DMS79 (cell line): ENCODE measurements around the gene NCAM1.

Source experiments
- DNase-seq: peaks from one replicate; lab custom pipeline; 2025; lab: John Stamatoyannopoulos, UW

NCAM1 gene

DNA sequence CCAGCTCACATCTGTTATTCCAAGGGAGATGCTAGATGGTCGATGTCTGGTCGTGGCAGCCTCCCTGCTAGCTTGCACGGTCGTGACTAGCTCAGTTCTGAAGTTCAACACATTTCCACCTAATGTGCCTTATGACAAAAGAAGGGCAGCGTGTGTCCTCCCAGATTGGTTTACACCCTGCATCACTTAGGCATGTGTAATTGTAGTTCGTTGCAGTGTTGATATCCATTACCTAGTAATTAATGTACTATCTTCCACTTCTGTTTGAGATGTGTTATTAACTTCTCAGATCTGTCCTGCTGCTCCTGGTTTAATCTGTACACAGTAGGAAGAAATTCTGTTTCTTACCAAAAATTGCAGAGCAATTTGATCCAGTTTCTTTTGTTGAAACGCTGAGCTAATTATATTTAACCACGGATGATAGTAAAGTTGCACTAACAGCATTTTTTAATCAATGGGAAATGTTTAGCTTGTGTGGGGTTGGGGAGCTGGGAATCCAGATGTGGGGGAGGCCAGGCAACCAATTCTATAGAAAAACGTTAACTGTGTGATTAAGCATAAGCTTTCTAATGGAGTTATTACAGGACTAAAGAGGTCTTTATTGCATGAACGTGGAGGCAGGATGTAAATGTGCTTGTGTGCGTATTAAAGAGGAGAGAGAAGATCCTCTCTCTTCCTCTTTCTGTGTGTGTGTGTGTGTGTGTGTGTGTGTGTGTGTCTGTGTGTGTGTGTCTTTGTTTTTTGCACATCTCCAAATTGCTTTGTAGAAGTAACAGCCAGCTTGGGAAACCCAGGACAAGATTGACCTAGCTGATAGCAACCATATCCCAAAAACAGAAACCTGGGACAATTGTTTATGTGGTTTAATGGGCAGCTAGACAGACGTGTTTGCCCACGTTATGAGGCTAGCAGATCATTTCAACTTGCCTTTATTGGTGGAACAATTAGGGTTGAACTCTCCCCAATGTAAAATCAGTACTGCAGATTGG is 207.4 kb downstream of the NCAM1 start:
- no peak for DNase-seq

DNA sequence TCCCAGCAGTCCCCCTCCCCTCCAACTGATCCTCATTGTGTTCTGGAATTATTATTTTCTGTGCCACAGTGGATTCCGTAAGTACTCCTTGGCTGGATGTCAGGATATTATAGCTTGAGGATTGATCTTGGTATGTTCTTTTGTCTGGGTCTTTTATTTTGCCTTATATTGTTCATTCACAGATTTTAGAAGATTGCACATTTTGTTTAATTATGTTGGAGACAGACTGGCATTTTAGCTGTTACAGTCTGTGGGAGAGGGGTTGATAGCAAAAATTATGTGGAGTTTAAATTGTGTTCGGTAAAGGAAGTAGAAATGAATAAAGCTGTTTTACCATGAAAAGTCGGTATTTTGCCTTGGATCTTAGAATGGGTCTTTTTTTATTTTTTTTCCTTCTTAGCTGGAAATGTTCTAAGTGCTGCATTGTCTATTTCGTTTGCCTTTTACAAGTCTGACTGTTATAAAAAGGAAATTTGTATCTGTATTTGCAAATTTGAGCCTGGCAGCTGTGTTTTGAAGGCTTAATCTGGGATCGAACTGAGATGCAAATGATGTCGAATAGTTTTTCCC is 211.2 kb downstream of the NCAM1 start:
- DNase-seq = no peak

DNA sequence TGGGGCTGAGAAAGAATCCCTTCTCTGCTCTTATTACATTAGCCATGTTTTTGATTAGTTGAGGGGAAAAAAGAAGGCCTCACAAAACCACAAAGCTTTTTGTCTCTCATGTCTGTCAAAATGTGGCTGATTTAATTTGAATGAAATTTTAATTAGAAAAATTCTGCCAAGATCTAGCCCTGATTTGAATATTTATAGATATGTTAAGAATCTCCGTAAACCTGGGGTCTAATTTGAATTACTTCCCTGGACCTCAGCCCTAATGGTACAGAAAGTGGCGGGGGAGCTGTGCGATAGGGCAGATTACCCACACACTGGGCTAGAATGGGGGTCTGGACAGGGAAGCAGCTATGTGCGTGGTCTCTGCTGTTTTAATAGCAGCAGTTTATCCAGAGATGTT is 211.9 kb downstream of the NCAM1 start:
- no peak for DNase-seq

DNA sequence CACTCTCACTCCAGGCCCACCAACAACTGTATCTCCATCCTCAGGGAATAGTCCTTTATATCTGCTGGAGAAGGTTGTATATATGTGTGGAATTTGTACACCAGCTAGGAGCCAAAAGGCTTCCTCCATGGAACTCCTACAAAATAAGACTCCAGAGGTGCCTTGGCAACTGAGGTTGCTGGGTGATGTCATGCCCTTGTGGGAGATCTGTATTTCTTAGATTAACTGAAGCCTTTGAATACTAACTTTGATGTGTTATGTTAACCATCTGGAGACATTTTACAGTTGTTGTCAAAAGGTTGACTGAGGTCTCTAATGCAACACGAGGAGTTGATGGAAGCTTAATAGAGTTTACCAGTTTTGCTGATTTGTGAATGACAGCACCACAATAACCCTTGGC is 213.7 kb downstream of the NCAM1 start:
- DNase-seq = no peak

DNA sequence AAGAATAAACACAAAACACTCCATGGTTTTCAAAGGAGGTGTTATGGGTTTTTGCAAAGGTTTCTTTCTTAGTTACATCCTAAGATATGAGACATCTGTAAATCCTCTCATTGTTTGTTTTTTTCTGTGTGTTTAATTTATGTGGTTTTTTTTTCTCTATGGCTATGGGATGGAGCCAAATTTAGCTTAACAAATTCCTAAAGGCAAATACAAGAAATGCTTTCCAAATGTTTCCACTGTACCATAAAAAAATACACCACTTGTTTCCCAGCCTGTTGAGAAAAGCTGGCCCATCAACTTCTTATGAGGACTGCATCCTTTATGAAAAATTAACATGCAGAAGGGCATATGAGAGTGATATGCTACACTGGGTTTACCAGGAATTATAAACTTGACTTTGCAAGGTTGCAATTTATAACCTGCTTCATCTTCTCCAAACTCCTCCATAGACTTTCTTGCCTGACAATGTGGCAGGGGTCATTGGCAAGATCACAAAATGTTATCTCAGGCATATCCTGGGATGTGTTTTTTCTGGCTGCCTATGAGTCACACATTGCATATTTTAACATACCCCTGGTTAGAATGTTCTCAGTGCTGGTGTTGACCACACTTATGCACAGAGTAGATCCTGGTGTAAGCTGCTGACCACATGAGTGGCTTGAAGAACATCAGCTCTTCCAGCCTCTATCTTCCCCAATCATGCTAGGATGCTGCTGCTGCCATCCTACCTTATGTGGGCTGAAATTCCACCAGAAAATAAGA is 215.6 kb downstream of the NCAM1 start:
- DNase-seq = peak; percentile 84

DNA sequence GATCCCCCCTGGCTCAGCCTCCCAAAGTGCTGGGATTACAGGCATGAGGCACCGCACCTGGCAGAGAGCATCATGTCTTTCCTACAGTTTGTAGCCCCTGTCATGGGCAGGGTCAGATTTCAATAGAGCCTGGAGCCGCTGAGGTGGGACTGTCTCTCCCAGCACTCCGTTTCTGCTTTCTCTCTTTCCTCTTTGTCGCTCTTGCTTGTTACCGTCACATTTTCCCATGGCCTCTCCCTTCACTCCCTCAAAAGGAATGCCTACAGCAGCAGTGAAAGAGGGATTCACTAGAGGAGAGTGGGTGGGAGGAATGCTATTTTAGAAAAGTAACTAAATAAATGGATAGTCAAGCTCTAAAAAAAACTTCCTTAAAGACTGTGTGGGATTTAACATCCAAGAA is 216.5 kb downstream of the NCAM1 start:
- no peak for DNase-seq

DNA sequence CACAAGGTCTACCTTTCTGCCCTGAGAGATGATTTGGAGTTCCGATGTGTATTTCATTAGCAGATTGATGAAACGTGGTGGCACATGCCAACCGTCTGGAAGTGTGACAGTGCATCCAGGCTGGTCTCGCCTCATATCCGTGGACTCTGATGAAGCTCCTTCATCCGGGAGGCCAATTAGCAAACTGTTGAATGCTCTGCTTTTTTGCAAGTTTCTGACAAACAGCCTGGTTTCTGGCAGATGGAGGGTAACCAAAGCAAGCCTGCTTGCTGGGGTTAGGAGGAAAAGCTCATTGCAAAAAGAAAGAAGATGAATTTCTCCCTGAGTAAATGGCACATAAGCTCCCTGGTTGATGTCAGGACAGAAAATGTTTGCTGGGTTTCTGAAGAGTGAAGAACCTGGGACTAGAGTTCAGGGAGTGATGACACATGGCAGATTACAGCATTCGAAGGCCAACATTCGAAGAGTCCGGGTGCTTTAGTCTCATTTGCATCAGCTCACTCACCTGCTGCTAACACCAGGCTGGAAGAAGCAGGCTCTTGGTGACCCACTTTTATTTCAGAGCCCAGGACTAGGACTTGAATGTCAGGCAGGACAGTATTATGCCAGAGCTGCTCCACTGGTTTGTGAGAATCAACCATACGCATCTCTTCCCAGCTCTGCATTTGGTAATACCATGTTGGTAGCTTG is 217.3 kb downstream of the NCAM1 start:
- no peak for DNase-seq

DNA sequence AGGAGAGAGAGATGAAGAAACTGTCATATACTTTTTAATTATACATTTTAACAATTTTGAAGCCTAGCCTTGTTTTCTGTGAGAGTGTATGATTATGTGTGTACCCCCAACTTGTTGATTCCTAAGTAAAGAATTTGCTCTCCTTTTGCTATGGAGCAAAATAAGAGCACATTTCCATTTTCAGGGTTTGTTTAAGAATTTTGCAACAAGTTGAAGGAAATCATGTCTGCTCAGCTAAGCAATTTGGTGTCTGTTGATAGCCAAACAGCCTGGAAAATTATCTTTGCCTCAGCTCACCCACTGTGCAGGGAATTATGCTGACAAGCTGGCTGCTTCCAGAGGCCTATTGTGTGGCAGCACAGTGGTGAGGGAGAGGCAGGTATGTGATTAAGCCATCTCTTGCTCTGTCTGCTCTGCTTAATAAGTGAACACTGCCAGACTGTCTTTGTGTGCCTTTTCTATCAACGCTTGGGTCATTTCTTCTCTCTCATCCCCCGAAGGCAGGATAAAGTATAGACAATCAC is 218.0 kb downstream of the NCAM1 start:
- no peak for DNase-seq

DNA sequence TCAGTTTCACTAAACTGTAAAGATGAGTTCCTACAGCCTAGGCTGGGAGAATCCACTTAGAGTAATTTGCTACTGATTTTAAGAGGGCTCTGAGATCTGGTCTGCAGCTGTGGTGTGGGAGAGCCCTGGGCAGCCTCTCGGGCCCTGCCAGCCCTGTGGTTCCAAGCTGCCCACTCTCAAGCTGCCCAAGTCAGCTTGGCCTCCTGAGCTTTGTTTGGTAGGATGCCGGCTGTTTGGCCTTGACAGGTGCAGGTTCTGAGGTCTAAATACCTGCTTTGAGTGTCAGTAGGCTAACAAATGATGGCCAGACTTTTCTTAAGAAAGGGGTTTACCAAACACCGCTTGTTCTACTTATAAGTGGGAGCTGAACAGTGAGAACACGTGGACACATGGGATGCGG is 219.9 kb downstream of the NCAM1 start:
- DNase-seq = no peak

DNA sequence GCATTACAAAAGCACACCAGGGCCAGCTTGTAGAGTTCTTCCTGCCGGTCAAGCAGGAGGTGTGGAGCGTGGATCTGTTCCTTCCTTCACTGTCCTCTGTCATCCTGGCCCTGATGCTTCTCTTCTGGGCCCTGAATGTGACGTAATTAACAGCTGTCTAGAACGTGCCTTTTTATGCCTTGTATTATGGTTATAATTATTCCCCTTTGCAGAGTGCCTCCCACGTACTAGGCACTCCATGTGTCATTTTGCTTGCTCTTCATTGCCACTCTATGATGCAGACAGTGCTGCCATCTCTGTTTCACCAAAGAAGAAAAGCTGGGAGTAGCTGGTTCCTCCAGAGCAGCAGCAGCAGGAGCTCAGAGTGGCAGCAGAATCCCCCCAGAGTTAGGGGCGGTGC is 221.1 kb downstream of the NCAM1 start:
- no peak for DNase-seq

DNA sequence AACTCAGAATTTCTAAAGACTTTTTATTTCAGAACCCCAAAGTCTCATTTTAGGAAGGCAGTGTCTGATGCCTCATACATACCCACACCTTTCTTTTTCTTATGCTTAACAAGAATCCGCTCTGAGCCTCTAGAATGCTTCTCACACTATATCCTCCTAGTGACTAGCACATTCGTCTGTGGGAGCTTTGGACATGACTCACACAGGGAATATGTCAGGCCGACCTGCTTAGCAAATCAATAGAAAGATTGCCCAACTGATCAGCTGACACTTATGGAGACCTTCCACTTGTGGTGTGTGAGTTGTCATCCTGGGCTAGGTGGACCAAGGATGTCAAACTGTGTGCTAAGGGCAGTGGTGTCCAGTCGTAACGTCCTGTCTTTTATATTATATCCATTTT is 223.3 kb downstream of the NCAM1 start:
- DNase-seq = no peak

DNA sequence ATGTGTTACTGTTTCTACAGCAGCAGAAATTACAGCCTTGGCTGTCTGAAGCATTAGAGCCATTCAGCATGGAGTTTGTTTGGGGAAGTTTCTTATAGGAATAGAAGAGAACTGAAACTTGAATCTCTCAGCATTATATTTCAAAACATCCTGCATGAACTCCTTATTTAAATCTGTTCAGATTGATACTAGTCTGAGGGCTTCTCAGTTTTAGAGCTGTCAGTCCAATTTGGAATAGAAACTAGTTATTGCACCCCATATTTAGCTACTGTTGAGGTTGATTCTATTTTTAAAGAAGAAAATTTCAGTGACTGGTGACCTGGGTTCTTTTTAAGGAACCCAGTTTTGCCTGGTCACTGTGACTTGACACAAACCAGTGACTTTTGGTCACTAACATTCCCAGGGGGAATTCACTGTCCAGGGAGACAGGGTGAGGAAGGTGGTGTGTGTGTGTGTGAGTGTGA is 227.2 kb downstream of the NCAM1 start:
- no peak for DNase-seq

DNA sequence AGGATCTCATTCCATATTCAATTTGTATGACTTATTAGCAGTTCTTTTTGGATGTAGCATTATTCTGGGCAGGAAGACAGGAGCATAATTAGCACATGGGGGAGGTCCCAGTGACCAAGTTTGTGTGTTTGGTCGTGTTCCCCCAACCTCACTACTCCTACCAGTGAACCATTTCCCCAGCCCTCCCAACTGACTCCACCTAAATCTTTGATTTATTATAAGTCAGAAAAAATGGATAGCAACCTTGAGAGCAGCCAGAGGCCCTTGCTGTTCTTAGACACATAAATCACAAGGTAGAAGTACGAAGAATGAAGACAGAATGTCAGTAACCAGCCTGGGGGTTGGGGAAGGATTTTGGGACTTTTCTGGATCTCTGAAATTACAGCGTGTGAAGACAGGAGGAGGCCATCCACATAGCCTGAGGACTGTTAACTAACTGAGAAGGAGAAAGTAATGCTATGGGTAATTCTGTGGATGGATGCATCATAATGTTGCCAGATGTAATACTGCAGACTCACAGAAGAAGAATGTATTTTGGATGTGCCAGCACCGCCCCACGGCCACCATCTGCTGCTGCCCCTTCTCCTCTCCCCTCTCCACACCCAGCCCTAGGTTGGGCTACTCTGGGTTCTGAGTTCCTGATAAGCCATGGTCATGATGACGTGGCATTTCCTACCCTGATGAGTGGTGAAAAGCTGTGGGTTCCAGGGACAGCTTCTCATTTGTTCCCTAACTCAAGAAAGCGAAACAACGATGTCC is 228.9 kb downstream of the NCAM1 start:
- DNase-seq = no peak

DNA sequence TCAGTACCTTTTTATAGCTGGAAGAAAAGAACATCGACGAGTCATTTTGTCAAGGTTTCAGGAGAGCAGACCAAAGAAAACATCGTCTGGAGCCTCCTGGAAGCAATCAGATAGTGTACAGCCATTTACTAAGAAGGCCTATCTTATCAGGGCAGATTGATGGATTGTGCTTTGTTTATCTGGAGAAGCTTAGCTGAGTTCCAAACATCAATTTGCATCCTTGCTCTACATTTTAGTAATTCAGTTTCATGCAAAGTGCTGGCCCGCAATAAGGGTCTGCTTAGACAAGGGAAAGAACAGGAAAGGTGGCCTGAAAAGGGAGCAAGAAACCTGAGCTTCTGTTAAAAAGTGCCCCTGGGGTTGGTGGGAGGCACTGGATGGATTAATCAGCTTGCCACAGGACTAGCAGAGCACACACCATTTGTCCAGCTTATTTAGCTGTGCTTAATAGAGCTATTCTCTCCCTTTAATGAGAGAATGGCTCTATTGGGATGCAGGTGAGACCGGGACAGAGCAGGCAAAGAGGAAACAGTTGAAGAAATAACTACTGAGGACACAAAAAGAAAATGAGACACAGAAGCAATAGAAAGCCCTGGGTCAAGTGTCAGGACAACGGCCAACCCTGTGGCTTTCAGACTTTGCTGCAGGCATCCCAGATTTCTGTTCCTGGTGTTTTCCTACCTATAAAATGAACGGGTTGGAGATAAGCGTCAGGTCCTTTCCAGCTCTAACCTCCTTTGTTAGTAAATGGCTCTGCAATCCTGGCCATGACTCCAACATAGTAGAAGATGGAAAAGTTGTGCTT is 231.1 kb downstream of the NCAM1 start:
- no peak for DNase-seq

DNA sequence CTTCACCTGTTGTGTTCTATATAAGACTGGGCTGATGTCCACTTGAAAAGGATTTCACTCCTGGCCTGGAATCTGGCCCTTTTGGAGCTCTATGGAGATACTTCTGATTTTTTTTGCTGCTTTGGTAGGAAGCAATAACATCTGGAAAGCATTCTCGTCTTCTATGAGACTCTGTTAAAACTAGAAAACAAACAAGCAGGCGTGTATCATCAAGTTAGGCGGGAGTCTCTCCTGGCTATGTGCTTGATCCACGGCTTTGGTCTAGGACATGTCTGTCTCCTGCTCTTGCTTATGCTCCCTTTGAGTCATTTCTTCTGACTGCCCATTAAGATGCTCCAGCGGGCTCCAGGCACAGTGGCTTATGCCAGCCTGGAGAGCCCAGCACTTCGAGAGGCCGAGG is 231.8 kb downstream of the NCAM1 start:
- no peak for DNase-seq

DNA sequence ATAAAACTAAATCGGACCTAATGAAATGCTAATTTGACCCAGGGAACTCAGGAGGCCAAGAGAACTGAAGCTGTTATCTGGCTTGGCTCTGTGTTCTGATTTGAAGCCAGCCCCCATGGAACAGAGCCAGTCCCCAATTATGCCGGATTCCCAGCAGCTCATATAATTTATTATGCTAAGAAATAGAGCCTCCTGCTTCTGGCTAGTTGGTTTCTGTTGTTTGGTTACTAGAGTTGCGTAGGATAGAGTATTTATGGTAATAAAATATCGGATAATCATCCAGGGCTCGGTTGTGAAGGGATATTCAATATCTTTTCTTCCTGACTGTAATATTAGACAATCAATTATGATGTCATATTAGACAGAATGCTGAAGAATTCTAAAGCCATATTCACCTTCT is 232.7 kb downstream of the NCAM1 start:
- no peak for DNase-seq

DNA sequence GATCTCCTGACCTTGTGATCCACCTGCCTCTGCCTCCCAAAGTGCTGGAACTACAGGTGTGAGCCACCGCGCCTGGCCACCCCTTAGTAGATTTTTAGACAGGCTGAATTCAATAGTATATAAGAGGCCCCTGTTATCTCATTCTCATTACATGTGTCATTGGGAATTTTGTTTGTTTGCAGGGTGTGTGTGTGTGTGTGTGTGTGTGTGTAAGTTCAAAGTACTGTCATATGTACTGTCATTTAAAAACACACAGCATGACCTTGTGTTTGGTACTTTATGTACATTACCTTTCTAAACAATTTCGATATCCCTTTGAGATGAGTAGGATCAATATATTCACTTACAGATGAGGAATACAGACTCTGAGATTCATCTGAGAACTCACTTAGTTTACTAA is 234.5 kb downstream of the NCAM1 start:
- DNase-seq = no peak

DNA sequence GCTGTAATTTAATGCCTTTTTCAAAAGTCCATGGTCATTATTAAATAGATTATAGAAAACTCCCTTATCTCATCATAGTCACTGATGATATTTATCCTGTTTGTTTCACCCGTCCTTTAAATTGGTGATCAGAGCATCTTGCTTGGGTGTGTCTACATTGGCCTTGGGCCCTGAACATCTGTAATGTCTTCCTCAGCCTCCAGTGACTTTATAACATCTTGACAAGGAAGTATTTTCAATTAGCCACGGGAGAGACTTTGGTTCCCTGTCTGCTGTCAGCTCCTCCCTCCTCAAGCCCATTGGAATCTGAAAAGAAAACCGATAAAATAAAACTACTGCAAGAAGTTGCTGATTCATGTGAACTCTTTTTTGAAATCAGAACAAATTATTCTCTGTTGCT is 236.2 kb downstream of the NCAM1 start:
- no peak for DNase-seq

DNA sequence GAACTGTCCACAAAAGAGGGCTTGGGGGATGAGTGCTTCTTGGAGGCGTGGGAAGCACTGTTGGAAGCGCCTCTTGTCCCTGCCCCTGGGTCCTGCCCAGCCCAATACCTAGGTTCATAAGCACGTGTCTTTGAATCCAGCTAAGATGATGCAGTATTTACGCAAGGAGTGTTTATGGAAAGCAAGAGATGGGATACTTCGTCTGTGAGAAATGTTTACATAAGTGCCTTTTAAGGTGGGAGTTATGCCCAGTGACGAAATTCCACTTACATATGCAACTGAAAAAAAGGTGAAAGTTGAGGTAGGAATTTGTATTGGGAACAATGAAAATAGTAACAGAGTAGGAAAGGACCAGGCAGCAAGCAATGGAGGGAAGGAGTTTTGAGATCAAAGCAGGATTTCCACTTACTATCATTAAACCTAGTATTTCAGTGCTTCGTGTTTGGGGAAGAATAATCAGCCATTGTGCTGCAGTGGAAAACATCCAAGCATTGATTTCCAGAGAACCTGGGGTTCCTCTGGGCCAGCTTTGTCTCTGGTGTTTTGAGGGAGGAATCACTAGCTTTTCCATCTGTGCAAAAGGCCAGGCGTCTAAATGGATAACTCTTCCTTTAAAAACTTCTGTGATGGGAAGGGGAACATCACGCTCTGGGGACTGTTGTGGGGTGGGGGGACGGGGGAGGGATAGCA is 237.9 kb downstream of the NCAM1 start:
- no peak for DNase-seq

DNA sequence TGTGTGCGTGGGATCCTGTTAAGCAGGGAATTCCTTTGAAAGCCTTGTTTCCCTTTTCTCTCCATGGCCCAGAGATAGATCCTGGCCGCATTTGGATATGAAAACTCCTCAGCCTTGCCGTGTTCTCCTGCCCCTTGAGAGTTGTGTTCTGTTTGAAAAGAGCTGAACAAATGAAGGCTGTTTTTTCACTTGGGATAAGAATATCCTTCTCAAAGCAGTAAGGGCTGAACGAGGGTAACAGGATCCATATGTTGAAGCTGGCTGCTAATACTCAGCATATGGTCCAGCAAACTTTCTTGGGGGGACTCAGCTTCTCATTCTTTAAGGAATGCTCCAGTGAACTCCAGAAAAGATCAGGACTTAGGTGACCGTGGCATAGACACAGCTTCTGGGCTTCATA is 238.6 kb downstream of the NCAM1 start:
- no peak for DNase-seq
